HG03354 (cell line): ENCODE measurements around the gene MAP2K5.

Experiments
- ATAC-seq: cut with Tn5 transposase; IDR thresholded peaks from one replicate; pipeline ENCODE4 v1.9.1; 2021; ENCODE audit warnings: mild to moderate bottlenecking; ENCODE audit not compliant: unreplicated experiment, poor library complexity, severe bottlenecking

MAP2K5 gene

GRCh38 chr15:67825881-67826716, 283.6 kb downstream of the MAP2K5 start:
- ATAC-seq, result no peak

DNA sequence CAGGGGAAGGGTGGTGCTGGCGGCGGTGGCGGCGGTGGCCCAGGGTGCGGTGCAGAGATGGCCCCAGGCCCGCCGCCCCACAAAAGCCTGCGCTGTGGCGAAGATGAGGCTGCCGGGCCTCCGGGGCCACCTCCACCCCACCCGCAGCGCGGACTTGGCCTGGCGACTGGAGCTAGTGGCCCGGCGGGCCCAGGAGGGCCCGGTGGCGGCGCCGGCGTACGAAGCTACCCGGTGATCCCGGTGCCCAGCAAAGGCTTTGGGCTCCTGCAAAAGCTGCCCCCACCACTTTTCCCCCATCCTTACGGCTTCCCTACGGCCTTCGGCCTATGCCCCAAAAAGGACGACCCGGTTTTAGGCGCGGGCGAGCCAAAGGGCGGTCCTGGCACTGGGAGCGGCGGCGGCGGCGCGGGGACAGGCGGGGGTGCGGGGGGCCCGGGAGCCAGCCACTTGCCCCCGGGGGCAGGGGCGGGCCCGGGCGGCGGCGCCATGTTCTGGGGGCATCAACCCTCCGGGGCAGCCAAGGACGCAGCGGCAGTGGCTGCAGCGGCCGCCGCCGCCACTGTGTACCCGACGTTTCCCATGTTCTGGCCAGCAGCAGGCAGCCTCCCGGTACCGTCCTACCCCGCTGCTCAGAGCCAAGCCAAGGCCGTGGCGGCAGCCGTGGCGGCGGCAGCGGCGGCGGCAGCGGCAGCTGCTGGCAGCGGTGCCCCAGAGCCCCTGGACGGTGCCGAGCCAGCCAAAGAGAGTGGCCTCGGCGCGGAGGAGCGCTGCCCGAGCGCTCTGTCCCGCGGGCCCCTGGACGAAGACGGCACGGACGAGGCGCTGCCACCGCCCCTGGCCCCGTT, 284.4 kb downstream of the MAP2K5 start:
- ATAC-seq, result no peak

DNA sequence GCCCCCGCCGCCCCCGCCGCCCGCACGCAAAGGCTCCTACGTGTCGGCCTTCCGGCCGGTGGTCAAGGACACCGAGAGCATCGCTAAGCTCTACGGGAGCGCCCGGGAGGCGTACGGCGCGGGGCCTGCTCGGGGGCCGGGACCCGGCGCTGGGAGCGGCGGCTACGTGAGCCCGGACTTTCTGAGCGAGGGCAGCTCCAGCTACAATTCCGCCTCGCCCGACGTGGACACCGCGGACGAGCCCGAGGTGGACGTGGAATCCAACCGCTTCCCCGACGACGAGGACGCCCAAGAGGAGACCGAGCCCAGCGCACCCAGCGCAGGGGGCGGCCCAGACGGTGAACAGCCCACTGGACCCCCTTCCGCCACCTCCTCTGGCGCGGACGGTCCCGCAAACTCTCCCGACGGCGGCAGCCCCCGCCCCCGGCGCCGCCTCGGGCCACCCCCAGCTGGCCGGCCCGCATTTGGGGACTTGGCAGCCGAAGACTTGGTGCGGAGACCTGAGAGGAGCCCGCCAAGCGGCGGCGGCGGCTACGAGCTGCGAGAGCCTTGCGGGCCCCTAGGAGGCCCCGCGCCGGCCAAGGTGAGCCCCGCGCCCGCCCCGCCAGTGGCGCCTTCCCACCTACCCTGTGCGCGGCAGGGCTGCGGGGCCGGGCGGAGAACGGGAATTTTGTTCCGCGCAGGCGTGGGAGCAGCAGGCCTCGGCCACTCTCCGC, 285.2 kb downstream of the MAP2K5 start:
- no peak for ATAC-seq

DNA sequence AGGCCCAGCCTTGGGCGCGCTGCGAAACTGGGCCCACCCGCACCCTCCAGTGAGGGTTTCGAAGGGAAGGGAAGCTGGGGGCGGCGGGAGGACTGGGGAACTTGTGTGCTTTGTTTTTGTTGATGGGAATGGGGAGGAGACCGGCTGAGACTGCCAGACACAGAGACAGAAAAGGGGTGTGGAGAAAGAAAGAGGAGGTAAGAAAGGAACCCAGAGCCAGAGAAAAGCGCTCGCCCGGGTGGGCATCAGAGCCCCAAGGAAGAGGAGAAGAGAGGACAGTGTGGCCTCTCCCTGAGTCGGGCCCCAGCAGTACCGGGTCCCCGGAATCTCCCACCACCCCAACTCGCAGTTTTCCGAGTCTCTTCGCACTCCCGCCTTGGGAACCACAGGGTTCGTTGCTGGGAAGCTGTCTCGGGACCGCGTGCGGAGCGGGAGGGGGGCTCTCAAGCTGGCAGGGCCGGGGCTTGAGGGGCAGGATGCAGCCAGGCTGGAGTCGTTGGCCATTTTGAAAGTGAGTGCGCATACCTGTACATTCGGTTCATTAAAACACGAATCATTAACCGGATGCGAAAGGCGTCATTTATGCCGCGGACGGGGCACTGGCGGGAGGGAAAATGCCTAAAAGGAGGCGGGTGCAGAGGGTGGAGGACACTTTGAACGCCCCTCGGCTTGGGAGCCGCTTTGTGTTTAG, 285.9 kb downstream of the MAP2K5 start:
- no peak for ATAC-seq

DNA sequence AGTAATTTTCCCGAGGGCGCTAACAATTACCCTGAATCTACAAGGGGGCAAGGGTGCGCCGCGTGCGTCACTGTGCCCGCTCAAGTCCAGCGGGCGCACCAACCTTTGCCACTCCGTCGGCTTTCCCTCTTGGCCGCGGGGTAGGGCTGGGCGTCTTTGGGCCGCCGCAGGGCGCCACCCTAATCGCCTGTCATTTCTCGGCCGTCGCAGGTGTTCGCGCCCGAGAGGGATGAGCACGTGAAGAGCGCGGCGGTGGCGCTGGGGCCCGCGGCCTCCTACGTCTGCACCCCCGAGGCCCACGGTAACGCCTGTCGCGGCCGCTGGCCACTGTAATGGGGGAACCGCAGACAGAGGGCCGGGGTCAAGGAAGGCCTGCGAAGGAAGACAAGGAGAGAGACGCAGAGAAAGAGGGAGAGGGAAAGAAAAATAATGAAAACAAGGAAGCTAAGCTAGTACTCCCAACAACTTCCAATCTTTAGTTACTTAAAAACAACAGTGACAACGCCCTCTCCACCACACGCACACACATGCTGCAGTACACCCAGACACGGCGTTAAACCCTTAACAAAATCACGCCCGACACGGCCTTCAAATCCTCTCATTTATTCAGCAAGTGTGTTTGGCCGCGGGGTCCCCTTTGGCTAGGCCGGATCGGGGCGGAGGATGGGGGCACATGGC, 286.6 kb downstream of the MAP2K5 start:
- ATAC-seq, result no peak

DNA sequence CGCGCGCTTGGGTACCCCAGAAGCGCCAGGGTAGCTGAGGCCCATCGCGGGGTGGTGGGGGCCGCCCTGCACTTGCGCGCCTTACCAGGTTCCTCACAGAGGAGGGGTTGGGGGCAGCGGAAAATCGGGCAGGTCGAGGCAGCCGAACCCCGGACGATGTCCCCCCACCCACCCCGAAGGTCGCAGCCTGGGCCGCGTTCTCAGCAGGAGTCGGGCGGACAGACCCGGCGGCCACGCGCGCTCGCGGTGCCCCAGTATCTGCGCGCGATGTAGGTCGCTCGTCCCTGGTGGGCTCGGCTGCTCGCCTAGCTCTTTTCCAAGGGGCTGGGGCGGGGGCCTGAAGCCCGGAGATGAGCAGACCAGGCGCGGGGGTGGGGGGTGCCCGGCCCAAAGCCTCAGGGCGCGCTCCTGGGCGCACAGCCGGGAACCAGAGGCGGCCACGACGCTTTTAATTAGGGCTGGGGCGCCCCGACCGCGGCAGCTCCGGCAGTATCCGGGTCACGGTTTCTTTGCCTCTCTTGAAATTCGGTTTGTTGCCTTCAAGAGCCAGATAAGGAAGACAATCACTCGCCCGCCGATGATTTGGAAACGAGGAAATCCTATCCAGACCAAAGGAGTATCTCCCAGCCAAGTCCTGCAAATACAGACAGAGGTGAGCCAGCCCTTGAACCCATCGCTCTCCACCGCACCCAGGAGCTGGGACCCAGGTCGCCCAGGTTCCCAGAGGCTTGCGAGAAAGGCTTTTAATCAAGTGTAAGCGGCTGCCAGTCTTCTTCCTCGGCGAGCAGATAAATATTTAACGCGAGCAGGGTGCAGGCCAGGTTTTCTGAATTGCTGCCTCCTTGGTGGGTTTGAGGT, 287.4 kb downstream of the MAP2K5 start:
- no peak for ATAC-seq

DNA sequence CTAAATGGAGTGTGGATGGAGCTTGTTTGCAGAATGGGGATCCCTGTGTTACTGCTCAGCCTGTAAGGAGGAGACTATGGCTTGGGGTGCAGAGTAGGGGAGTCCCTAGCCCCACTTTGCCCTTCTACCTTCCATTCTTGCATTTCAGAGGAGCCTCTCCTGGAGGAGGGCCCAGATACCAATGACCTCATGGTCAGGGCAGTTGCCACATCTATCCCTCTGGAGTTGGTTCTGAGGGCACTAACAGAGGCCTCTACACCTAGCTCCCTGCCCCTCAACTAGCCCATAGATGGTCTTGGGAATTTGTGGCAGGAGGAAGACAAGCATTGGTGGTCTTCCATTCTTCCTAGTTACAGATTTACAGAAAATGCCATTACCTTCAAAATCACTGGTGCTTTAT, 288.9 kb downstream of the MAP2K5 start:
- no peak for ATAC-seq

DNA sequence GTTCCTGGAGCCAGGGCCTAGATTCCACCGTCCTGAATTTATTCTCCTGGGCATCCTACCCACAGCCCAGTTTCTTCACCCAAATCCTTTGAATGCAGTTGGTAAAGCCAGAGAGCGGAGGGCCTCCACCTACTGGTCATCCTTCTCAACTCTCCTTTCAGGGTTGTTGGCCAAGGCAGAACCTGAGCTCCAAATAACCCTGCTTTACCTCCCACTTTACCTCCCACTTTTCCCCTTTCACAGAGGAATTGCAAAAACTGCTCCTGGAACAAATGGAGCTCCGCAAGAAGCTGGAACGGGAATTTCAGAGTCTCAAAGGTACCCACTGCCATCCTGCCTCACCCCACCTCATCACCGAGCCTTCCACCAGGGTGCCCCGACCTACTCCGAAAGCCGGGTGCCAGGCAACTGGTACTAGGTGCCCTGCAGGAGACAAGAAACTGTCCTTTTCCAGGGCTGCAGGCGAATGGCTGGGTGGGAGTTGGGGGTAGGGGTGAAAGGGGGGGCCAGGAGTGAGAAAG, 289.6 kb downstream of the MAP2K5 start:
- no peak for ATAC-seq

GRCh38 chr15:67832897-67833709, 290.6 kb downstream of the MAP2K5 start:
- ATAC-seq, result no peak

DNA sequence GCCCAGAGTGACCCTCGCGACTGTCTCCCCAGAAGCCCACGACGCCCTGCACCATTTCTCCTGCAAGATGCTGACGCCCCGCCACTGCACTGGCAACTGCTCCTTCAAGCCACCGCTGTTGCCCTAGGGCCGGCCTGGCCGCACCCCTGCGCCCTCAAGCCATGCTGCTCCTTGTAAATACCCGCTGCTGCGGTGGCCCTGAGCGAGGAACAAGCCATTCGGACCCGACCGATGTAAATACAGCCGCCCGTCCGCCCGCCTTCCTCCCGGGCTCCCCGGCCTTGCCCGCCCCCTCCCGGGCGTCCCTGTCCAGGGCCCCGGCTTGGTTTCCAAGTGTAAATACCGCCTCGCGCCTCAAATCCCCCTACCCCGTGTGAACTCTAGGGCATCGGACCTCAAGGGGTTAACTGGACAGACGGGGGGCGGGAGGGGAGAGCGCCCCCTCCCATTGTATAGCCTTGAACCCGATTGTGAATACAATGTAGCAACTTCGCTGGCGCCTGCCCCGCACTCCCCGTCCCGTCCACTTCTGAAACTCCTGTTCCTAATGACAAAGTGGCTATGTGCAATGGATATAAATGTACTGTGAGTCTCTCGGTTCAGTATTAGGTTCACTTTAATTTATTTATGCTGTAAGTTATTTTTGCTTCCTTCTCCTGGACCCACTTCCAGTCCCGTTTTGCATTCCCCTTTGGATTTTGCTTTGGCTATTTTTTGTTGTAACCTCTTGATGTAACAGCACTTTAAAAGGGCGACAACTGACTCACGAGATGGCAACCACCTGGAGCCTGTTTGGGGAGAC, 291.4 kb downstream of the MAP2K5 start:
- no peak for ATAC-seq

DNA sequence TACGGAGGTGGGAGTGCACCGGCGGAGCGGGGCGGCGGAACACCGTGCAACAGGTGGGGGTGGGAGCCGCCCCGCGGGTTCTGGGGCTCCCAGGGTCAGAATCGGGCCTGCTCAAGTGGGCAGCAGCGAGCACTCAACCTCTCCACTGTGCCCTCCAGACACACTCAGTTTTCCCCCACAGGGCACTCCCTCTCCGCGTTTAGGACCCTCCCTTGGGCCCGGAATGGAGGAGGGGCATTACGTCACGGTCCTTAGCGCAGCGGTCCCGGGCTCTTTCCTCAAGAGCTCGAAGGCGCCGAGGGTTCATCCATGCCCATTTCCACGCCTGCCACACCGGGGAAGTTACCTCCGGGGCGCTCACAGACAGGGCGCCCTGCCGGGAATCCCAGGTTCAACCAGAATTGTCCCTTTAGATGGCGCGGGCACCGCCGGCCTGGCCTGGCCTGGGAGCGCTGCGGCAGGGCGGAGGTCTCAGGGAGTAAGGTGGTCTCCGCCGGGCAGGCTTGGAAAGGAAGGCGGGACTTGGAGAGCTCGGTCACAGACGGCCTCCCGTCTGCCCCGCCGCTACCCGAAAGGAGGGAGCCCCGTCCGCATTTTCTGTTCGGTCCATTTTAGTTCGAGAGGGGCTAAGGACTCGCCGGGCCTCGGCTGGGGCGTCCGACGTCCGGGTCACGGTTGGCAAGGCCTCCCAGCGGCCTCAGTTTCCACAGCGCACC, 292.2 kb downstream of the MAP2K5 start:
- no peak for ATAC-seq

- ATAC-seq, result no peak
These were observed 293.0 kb downstream of the MAP2K5 start for GRCh38 chr15:67835297-67836133.

- no peak for ATAC-seq
These were observed 293.6 kb downstream of the MAP2K5 start for GRCh38 chr15:67836134-67836455.

GRCh38 chr15:67836477-67836876, 294.0 kb downstream of the MAP2K5 start:
- no peak for ATAC-seq

DNA sequence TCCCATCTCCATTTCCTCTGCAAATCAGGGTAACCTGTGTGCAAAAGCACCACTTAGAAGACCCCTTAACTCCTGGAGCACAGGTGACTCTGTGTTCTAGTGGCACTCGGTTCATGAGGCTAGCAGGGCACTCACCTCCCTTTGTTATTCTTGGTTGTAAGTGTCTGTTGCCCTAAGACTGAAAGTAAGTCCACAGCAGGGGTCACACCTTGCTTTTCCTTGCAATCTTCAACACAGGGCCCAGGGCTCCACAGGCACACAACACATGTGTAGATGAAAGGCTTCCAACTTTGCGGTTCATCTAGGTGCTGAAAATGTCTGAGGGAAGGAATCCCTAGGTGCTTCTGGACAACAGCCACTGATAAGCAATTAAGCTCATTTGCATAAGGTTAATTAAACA, 294.5 kb downstream of the MAP2K5 start:
- no peak for ATAC-seq
